MCF 10A (cell line): ENCODE results near the gene NSUN4. TPM values are rescaled to one million over a fixed set of nuclear protein-coding genes. Genes with fewer than 3 reads are reported as not detected.
"Not testable (repeated sequence)": the region's sequence is repeated elsewhere in the genome, so short reads cannot be mapped to it uniquely, and the experiment has no call there.

Experiments
- BruUV-seq: library from RNA; stranded (reverse); fragments of 400-500 nt; replicated peaks from 2 replicates; lab custom pipeline; 2021; lab: Mats Ljungman, UMichigan
- CTCF ChIA-PET: fragments of 300-600 bp; sonication (Branson Sonifier 250); formaldehyde crosslinking; extraction: SDS; loops from one replicate; lab custom pipeline; 2021; ENCODE audit warnings: antibody characterized with exemption, inconsistent platforms; lab: Yijun Ruan, JAX
- POLR2A ChIA-PET: fragments of 300-600, 350-650 bp; sonication (Branson Sonifier 250); formaldehyde crosslinking; extraction: SDS; loops from one replicate; lab custom pipeline; 2020; ENCODE audit warnings: antibody characterized with exemption, inconsistent platforms; lab: Yijun Ruan, JAX
- DNase-seq: peaks from one replicate; pipeline ENCODE4 v3.0.0-alpha.2; 2018; ENCODE audit not compliant: unreplicated experiment
- H3K27ac Mint-ChIP-seq: one replicate; pipeline ENCODE4 v1.8.0; 2022; ENCODE audit warnings: mild to moderate bottlenecking, low read depth, mixed read lengths; ENCODE audit not compliant: unreplicated experiment
- H3K27me3 Mint-ChIP-seq: one replicate; pipeline ENCODE4 v1.8.0; 2022; ENCODE audit warnings: mixed read lengths; ENCODE audit not compliant: insufficient read depth, unreplicated experiment
- H3K36me3 Mint-ChIP-seq: one replicate; pipeline ENCODE4 v1.8.0; 2022; ENCODE audit warnings: mild to moderate bottlenecking, moderate library complexity, mixed read lengths; ENCODE audit not compliant: insufficient read depth, unreplicated experiment
- H3K4me1 Mint-ChIP-seq: one replicate; pipeline ENCODE4 v1.8.0; 2022; ENCODE audit warnings: mixed read lengths; ENCODE audit not compliant: insufficient read depth, unreplicated experiment
- H3K4me3 Mint-ChIP-seq: one replicate; pipeline ENCODE4 v1.8.0; 2022; ENCODE audit warnings: mild to moderate bottlenecking, moderate library complexity, mixed read lengths; ENCODE audit not compliant: unreplicated experiment
- H3K9me3 Mint-ChIP-seq: one replicate; pipeline ENCODE4 v1.8.0; 2022; ENCODE audit warnings: mixed read lengths; ENCODE audit not compliant: unreplicated experiment
- CTCF ChIP-seq: fragments of 200-600 bp; IDR thresholded peaks from one replicate; pipeline ENCODE4 v1.8.0; 2022; ENCODE audit warnings: antibody characterized with exemption, mild to moderate bottlenecking; ENCODE audit not compliant: unreplicated experiment
- intact Hi-C: fragments of 100-400 bp; cut with micrococcal nuclease; formaldehyde crosslinking; loops from 2 replicates; pipeline ENCODE4 v1.14.1; 2022
- total RNA-seq: library from RNA; stranded (reverse); gene quantifications from 2 replicates; pipeline ENCODE4 v1.2.3, GENCODE V29; 2022

Gene NSUN4
- total RNA-seq, 1 experiment from 2014 or later: 28.4 TPM

- H3K4me1 Mint-ChIP-seq, H3K27me3 Mint-ChIP-seq, H3K4me3 Mint-ChIP-seq, H3K36me3 Mint-ChIP-seq, BruUV-seq, intact Hi-C loops, H3K27ac Mint-ChIP-seq, POLR2A ChIA-PET, DNase-seq, H3K9me3 Mint-ChIP-seq: not testable (repeated sequence)
- CTCF ChIA-PET: interaction anchor here (0.9 kb wide), 1 partner anchor 22 kb away, joined by 3 read pairs; no protein-coding TSS in a partner anchor
These were observed 10.2 kb upstream of the NSUN4 start for GRCh38 chr1:46330381-46330780.

GRCh38 chr1:46331786-46332540, 8.6 kb upstream of the NSUN4 start:
- intact Hi-C loops, H3K4me1 Mint-ChIP-seq, H3K27me3 Mint-ChIP-seq, DNase-seq, H3K9me3 Mint-ChIP-seq, H3K36me3 Mint-ChIP-seq, H3K27ac Mint-ChIP-seq, BruUV-seq, POLR2A ChIA-PET, H3K4me3 Mint-ChIP-seq: not testable (repeated sequence)
- CTCF ChIA-PET: interaction anchor here (0.7 to 0.9 kb wide), 2 partner anchors 70 to 191 kb away, joined by 3 to 4 read pairs; no protein-coding TSS in a partner anchor

GRCh38 chr1:46333300-46334029, 7.1 kb upstream of the NSUN4 start:
- intact Hi-C loops: loop anchor here (1.0 kb wide), 1 partner anchor 15 kb away; no protein-coding TSS in a partner anchor
- TF ChIP-seq CTCF: no peak
- Mint-ChIP-seq H3K9me3 (no peaks in the 10 kb centered on the region), H3K36me3 (peaks cover 5% of the 10 kb centered on the region), H3K4me1 (no peaks in the 10 kb centered on the region), H3K27ac (no peak overlapping the region), H3K4me3 (no peak overlapping the region), H3K27me3 (no peaks in the 10 kb centered on the region)
- CTCF ChIA-PET: interaction anchor here (0.6 to 1.5 kb wide), 11 partner anchors 9 to 446 kb away, joined by 3 to 6 read pairs (median 4); partner anchors contain the start of genes LRRC41 and UQCRH
- DNase-seq: peak; percentile 49
- POLR2A ChIA-PET: interaction anchor here (1.2 to 1.6 kb wide), 5 partner anchors 11 to 29 kb away, joined by 3 to 7 read pairs (median 4); no protein-coding TSS in a partner anchor
- BruUV-seq: no TSS peak

GRCh38 chr1:46334030-46334384, 6.6 kb upstream of the NSUN4 start:
- no peaks in the 10 kb centered on the region for H3K27me3 Mint-ChIP-seq
- ChIA-PET CTCF (interaction anchor here (0.6 to 1.5 kb wide), 8 partner anchors 14 to 342 kb away, joined by 3 to 6 read pairs (median 4); partner anchors contain the start of genes LRRC41 and UQCRH), POLR2A (interaction anchor here (1.2 to 1.6 kb wide), 5 partner anchors 10 to 30 kb away, joined by 3 to 7 read pairs (median 4); no protein-coding TSS in a partner anchor)
- DNase-seq: no peak
- peaks cover 5% of the 10 kb centered on the region for H3K4me1 Mint-ChIP-seq
- peaks cover 5% of the 10 kb centered on the region for H3K36me3 Mint-ChIP-seq
- no peaks in the 10 kb centered on the region for H3K9me3 Mint-ChIP-seq
- intact Hi-C loops: no loop called here
- H3K27ac Mint-ChIP-seq: no peak overlapping the region
- no TSS peak for BruUV-seq
- no peak overlapping the region for H3K4me3 Mint-ChIP-seq
- no peak for TF ChIP-seq CTCF
